DMS153 (cell line): ENCODE measurements around the gene DOCK1.

ENCODE experiments used
- DNase-seq: peaks from one replicate; lab custom pipeline; 2025; lab: John Stamatoyannopoulos, UW

Gene DOCK1

DNA sequence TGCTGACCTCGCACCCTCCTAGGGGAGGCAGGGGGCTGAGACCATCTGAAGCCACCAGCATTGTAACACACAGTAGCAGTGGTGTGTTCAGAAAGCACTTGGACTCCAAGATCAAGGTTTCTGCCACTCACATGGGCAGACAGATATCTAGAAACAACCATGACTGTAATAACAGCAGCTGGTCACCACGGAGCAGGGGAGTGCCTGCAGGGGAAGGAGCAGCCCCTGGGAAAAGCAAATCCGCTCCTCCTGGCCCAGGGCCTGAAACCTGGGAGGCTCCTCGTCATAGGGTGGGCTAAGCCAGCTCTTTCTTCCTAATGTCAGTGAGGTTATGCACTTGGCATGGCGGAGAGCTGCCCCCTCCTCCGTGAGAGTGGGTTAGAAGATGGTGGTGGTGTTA, 409.6 kb downstream of the DOCK1 start:
- no peak for DNase-seq

DNA sequence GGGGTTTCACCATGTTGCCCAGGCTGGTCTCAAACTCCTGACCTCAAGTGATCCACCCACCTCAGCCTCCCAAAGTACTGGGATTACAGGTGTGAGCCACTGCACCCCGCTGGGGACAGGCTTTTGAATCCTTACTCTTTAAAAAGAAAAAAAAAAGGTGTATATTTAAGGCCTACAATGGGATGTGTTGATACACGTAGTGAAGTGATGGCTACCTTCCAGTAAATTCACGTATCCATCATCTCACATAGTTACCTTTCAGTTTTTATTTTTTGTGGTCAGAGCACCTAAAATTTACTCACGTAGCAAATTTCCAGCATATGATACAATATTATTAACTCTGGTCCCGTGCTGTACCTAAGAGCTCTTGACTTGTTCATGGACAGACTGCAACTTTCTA, 410.7 kb downstream of the DOCK1 start:
- no peak for DNase-seq

DNA sequence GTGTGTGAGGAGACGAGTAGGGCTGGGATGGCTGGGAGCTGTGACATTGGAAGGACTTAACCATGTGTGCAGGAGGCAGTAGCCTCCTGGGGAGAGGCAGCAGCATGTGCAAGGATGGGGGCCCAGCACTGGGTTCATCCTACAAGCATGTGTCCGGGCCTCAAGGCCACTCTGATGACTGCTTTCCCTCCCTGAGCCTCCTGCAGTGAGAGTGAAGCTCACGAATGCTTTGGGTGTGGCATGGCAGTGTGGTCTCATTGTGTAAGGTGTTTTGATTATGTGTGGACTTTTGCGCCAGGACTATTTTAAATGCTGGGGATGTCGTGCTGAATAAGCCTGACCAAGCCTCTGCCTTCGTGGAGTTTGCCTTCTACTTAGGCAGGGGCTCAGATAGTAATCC, 413.2 kb downstream of the DOCK1 start:
- DNase-seq = no peak

DNA sequence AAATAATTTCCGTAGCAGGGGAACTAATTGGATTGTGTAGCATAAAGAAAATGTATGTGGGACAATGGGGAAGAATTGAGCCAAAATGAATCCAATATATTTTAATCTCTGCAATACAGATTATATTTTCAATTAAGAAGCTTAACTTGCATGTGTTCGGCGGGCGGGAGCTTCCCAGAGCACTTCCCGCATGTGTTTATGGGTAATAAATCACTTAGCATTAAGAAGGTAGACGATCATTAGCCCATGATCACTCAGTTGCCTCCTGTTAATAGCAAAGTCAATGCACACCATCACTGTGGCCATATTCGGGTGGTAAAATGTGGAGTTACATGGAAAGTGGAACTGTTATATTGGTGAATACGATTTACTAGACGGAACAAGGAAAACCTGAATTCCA, 414.0 kb downstream of the DOCK1 start:
- no peak for DNase-seq

DNA sequence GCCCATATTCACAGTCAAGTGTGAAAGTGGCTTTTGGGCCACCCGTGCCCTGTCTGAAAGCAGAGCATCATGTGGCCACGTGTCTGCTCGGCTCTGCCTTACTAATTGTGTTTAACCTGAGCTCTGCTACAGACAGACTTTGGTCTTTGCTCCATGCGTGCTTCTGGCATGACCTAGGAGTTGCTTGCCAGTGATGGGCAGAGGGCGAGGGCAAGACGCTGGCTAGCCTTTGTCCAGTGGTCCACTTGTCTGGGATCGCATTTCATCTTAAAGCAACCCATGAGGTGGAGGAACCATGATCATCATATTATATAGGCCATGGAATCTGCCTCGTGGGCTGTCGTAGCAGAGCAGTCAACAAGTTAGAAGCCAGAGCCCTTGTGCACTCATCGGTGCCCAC, 414.5 kb downstream of the DOCK1 start:
- DNase-seq = no peak

DNA sequence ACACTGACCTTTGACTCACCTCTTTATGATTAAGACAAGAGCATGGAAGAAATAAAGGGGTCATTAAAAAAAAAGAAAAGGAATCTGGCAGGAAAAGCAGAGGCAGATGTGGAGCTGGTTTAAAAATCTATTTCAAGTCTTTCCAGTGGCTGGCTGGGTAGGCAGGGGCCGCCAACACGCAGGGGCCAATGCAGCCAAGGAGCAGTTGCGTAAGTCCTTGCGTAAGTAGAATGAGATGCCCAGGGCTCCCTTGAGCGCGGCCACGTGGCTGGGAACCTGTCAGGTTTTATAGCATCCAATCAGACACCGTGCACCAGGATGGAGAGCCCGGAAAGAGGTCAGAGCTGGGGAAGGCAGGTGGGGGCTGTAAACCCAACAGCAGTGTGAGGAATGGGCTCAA, 414.9 kb downstream of the DOCK1 start:
- DNase-seq = no peak

DNA sequence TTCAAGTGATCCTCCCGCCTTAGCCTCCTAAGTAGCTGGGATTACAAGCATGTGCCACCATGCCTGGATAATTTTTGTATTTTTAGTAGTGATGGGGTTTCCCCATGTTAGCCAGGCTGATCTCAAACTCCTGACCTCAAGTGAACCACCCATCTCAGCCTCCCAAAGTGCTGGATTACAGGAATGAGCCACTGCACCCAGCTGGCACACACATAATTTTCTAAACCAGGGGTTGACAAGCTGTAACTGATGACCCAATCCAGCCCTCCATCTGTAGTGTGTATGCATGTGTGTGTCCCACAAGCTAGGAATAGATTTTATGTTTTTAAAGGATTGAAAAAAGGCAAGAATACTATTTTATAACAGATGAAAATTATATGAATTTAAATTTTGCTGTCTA, 417.1 kb downstream of the DOCK1 start:
- DNase-seq = no peak

DNA sequence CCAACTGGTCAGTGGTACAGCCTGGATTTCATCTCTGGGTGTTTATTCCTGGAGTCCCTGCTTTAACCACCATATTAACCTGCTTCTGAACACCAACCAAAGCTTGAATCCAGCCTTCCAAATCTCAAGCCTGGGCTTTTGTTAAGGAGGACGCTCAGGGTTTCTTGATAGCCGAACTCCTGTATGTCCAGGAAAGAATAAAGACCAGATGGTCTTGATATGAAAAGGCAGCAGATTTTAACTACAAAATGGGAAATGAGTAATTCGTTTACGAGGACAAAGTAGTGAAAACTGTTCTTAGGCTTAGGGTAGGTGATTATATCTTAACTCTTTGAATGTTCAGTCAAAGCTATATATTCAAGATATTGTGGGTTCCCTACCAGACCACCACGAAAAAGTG, 420.3 kb downstream of the DOCK1 start:
- no peak for DNase-seq

DNA sequence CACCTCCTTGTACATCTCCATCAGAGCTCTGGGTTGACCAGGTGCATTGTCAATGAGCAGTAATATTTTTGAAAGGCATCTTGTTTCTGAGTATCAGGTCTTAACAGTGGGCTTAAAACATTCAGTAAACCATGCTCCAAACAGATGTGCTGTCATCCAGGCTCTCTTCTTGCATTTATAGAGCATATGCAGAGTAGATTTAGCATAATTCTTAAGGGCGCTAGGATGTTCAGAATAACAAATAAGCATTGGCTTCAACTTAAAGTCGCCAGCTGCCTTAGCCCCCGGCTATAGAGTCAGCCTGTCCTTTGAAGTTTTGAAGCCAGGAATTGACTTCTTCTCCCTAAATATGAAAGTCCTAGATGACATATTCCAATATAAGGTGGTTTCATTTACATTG, 421.7 kb downstream of the DOCK1 start:
- no peak for DNase-seq

DNA sequence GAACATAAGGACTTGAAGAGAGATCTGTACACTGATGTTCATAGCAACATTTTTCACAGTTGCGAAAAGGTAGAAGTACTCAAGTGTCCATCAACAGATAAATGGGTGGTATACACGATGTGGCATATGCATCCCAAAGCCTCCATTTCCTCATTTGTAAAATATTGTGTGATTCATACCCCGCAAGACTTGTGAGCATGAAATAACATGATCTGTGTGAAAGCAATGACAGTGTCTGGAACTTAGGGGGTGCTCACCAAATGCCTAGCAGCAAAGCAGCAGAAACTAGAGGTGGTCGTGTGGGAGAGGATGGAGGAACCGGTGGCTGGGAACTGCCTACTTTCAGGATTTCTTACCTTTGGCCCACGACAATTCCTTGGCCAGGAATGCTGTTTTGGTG, 426.5 kb downstream of the DOCK1 start:
- no peak for DNase-seq

DNA sequence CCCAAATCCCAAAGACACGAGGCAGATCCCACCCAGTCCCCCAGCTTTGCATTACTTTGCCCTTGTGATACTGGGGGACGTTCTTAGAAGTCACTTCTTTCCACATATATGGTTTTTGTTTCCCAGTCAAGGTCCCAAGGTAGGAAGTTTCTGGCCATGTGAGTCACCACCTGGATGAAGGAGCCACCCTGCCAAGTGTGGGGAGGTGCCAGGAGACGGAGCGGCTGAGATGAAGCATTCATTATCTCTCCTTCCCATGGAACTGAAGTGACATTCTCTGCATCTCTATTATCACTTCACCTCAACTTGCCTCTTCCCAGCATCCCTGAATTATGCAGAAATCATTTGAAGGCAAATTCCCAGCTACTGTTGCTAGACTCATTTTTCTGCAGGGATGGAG, 427.4 kb downstream of the DOCK1 start:
- no peak for DNase-seq

DNA sequence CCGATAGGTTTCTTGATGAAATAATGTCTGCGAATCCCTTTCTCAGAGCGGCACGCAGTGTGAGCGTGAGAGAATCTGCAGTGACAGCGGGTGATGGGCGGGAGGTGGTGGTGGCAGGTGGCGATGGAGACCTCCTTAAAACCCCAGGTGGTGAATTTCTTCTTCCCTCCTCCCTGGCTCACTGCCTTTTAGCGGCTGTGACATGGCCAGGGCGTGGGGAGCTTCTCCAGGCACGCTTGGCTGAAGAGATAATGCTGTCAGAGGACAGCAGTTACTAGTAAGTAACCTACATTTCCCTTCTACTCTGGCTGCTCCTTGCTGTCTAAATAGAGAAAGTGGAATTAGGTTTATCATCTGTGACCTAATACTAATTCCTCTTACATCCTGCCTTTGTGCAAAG, 432.6 kb downstream of the DOCK1 start:
- no peak for DNase-seq

DNA sequence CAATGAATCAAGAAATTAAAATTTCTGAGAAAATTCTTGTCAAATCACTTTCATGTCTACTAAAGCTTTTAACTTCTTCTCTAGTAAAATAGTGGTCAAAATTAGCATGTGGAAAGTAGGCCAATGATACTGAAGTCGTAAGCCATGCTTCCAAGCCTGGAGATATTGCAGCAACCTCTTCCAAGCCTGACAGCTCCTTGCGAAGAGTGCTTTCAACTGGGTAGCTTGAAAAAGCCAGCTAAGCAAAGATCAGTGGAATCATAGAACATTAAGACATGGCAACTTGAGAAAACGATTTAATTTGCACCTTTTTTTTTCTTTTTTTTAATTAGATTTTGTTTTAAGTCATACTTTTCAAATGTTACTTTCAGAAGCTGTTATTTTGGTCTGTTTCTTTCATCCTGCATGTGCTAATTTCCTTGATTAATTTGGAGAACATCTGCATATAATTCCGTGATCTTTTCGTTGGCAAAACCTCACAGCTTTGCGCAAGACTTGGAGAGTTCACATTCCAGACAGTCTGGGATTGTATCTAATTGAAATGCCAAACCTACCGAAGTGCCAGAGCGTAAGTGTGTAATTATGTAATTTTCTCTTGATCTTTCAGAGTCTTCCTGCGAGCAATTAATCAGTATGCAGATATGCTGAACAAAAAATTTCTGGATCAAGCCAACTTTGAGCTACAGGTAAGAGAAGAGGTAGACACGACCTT, 433.3 kb downstream of the DOCK1 start:
- DNase-seq = no peak

DNA sequence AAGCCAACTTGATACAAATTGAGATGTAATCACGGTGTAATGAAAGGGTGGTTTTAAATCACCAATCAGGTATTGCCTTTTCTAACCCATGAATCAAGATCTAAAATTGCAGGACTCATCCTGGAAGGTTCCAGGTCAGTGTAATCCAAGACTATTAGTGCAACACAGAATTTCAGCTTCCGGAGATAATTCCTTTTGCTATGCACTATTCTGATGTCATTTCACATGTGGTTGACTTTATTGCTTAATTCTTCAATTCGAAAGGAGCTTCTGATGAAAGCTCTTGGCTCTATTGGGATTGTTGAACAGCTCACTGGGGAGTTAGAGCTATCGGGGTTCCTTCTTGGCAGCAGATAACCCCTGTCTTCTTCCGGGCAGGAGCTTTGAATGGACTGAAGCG, 438.6 kb downstream of the DOCK1 start:
- DNase-seq = no peak

DNA sequence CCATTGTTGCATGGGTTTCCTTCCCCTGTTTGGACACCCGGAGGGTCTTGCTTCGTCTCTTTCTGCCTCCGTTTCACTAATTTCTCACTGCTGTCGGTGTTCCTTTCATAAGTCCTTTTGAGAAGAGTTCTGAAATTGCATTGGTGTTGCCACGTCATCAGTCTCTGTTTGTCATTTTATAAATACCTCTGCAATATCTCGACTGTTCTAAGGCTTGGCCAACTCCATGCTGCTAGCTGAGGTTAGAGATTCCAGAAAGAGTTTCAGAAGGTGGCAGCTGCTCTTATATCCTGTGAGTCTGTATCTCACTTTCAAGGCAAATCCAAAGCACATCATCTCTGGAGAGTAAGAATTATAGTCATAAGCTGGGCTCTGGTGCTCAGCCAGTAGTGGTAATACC, 439.1 kb downstream of the DOCK1 start:
- no peak for DNase-seq

DNA sequence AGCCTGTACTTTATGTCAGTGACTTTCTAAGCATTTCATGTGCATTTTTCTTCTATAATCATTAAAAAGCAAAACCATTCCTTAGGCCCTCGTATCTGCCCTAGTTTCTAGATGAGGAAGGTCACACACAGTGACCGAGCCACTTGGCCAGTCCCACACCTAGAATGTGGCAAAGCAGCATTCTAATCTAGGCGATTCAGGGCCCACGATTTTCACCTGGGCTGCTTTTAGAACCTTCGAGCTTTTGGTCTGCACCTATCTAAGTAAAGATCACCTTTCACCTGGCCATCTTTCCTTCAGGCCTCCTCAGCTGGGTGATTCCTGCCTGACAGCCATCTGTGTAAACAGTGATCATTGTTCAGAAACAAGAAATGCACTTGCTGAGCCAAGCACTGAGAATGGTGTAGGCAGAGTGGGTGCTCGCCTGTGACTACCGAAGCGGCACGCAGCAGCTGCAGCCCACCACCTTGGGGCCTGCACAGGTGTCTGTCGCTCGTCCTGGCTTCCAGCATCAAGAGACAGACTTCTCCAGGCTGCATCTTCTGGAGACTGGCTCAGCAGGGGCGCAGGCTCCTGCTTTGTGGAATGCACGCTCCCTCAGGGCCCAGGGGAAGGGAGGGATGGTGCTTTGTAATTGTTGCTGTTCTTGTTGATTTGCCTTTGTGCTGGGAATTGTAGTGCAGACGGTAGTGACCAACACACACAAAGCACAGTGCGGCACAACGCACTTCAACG, 440.2 kb downstream of the DOCK1 start:
- DNase-seq = no peak

DNA sequence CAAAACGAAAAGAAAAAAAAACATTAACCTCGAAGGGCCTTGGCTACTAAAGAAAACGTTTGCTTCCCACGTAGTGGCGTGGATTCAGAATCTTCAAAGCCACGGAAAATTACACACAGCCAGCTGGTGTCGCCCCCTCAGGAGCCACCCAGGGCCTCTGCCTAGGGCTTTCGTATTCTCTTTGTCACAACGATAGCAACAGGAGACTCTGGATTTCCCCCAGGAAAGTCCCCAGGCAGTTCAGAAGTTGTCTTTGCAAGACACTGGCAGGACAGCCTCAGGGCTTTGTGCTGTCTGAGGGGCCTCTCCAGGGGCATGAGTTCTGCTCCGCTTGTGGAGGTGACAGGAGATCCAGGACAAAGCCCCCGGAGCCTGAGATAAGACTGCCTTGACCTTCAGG, 441.4 kb downstream of the DOCK1 start:
- DNase-seq = no peak

DNA sequence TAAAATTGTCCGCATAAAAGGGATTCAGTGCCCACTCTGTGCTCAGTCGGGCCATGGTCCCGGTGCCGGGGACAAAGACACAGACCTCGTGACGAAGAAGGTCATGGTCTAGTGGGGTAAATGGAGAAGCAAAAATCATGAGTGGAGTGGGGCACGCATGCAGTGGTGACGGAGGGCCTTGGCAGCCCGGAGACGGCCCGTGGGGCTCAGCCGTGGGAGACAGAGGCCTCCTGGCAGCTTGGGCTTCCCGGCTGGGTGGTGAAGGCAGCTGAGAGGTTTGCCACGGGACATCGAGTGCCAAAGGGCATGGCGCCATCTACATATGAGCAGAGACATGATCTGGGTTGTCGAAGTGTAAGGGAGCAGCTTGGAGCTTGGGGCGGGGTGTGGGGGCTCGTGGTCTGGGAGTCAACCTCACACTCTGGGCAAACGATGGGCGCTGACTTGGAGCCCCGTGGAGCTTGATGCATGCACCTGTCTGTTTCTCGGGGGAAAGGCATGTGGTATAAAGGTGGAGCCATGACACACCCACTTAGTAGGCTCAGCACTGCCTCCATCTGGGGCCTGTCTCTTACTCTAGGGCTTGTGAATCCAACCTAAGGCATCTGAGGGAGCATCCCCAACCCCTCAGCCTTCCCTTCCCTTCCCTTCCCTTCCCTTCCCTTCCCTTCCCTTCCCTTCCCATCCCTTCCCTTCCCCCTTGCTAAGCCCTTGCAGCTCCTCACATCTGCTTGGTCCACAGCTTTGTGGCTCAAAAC, 442.2 kb downstream of the DOCK1 start:
- DNase-seq = no peak

DNA sequence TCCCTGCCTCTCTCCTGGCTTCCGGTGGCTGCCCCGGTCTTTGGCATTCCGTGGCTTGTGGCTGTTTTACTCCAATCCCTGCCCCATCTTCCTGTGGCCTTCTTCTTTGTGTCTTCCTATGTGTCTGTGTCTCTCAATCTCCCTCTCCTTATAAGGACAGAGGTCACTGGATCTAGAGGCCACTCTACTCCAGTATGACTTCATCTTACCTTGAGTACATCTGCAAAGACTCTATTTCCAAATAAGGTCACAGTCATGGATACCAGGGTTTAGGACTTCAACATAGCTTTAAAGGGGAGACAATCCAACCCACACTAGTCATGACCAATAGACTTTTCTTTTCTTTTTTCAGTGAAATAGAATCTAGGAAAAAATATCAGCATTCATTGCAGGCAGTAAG, 444.5 kb downstream of the DOCK1 start:
- DNase-seq = no peak

DNA sequence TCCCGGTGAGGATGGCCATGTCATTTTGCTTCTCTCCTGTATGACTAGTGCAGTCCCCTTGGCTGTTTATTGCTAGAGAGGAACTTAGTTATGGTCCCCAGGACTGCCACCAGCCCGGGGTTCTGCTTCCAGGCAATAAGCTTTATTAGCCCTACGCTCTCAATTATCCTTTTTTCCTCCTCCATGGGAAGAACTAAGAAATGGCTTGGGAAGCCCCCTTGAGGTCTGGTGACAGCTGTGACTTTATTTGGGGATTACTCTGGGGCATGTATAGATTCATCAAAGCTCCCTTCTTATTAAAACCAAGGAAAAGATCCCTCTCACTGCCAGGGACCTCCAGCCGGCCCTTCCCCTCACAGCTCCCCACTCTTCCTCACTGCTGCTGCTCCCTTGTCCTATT, 446.3 kb downstream of the DOCK1 start:
- DNase-seq = no peak

DNA sequence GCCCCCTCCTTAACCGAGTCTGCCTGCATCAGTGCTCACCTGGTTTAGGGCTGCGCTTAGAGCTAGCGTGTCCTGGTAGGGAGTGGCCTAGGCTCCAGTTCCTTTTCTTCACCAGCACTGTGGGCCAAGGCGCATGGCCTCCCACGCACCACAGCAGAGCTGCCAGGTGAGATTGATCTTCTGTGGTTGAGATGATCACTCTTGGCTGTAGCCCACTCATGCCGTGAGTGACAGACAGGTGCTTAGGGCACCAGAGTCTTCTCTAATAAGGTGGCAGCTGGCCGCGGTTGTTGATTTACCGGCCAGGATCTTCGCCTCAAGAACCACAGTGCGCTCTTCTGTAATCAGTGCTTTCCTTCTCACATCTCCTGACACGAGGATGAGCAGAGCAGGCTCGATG, 448.3 kb downstream of the DOCK1 start:
- peak; percentile 35 for DNase-seq

DNA sequence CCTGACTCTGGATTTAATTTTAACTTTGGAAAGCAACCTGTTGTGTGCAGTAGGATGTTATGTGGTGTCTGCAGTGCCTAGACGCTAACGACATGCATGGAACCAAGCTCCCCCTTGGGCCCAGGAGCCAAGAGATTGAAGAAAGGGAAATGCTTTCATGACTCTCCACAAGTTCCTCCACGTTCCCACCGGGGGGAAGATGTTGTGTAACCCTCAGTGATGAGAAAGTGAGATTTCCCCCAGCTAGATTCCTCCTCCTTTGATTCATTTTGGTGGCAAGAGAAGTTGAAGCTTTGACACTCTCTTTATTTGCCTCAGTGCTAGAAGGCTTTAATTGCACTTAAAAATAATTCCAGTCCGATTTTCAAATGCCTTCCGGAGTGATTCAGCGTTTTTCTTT, 449.0 kb downstream of the DOCK1 start:
- no peak for DNase-seq

DNA sequence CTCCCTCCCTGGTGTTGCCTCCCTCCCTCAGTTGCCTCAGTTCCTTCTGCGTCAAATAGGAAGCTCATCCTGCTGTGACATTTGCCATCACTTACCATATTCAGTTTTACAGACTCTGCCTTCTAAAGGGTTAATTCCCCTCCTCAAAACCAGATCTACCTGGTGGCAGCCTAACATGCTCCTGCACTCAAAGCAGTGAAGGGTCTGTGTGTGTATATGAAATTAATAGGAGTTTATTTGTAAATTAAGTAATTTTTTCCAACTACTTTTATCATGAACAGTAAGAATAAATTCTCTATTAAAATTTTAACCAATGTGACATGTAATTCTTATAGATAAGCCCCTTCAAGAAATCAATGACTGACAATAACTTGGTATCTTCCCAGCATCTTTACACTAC, 449.8 kb downstream of the DOCK1 start:
- DNase-seq = peak; percentile 6
